GM04503 (cell line): ENCODE data around the gene RNF115.
"Not testable (repeated sequence)": the region's sequence is repeated elsewhere in the genome, so short reads cannot be mapped to it uniquely, and the experiment has no call there.

Experiments used
- DNase-seq: peaks from one replicate; pipeline ENCODE4 v3.0.0-alpha.2; 2012; ENCODE audit warnings: low read depth

RNF115 gene

GRCh38 chr1:145827966-145828365 is 4.1 kb upstream of the RNF115 start:
- DNase-seq: no peak

- DNase-seq: no peak
These were observed 2.1 kb upstream of the RNF115 start for GRCh38 chr1:145826030-145826429.

- no peak for DNase-seq
These were observed 576 bp upstream of the RNF115 start for GRCh38 chr1:145824499-145824842.

- not testable (repeated sequence) for DNase-seq
These were observed 1.0 kb downstream of the RNF115 start for GRCh38 chr1:145822779-145823331.

GRCh38 chr1:145818095-145818494 is 5.8 kb downstream of the RNF115 start:
- peak; percentile 50 for DNase-seq

GRCh38 chr1:145812977-145813810 is 10.7 kb downstream of the RNF115 start:
- not testable (repeated sequence) for DNase-seq

GRCh38 chr1:145806844-145807243 is 17.1 kb downstream of the RNF115 start:
- no peak for DNase-seq

- no peak for DNase-seq
These were observed 17.5 kb downstream of the RNF115 start for GRCh38 chr1:145806408-145806807.

GRCh38 chr1:145805057-145805456 is 18.8 kb downstream of the RNF115 start:
- DNase-seq: no peak

GRCh38 chr1:145804235-145805045 is 19.5 kb downstream of the RNF115 start:
- no peak for DNase-seq

GRCh38 chr1:145799806-145800205 is 24.1 kb downstream of the RNF115 start:
- DNase-seq: no peak

GRCh38 chr1:145796753-145797152 is 27.1 kb downstream of the RNF115 start:
- DNase-seq: no peak

- no peak for DNase-seq
These were observed 28.5 kb downstream of the RNF115 start for GRCh38 chr1:145795257-145795881.

- DNase-seq: no peak
These were observed 31.4 kb downstream of the RNF115 start for GRCh38 chr1:145792484-145792883.

GRCh38 chr1:145791860-145792259 is 32.0 kb downstream of the RNF115 start:
- not testable (repeated sequence) for DNase-seq

- no peak for DNase-seq
These were observed 35.3 kb downstream of the RNF115 start for GRCh38 chr1:145788580-145788979.

GRCh38 chr1:145786271-145786670 is 37.6 kb downstream of the RNF115 start:
- DNase-seq: no peak

GRCh38 chr1:145785547-145785946 is 38.3 kb downstream of the RNF115 start:
- DNase-seq: no peak

GRCh38 chr1:145784409-145784808 is 39.5 kb downstream of the RNF115 start:
- no peak for DNase-seq

GRCh38 chr1:145782272-145783099 is 41.4 kb downstream of the RNF115 start:
- peak; percentile 73 for DNase-seq

GRCh38 chr1:145778146-145778540 is 45.8 kb downstream of the RNF115 start:
- no peak for DNase-seq
